ENCODE results near the gene CANT1.

DNA sequence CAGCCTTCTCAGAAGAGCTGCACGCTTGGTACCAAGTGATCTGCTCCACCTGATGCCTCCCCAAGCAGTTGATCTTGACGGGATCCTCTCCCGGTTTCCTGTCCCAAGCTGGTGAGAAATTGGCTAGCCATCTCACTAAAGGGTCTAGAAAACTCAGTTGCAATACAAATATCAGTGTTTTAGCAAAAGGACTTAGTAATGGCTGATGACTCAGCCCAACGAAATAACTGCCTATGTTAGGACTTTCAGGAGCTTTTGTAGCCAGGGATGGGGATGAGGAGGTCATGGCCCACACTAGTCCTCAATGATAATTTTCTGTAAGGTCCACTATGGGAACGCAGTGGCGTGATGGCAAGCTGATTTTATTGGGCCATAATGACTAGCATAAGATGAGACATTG lies 41.7 kb upstream of the CANT1 start:
- TF ChIP-seq, protein P1, sequence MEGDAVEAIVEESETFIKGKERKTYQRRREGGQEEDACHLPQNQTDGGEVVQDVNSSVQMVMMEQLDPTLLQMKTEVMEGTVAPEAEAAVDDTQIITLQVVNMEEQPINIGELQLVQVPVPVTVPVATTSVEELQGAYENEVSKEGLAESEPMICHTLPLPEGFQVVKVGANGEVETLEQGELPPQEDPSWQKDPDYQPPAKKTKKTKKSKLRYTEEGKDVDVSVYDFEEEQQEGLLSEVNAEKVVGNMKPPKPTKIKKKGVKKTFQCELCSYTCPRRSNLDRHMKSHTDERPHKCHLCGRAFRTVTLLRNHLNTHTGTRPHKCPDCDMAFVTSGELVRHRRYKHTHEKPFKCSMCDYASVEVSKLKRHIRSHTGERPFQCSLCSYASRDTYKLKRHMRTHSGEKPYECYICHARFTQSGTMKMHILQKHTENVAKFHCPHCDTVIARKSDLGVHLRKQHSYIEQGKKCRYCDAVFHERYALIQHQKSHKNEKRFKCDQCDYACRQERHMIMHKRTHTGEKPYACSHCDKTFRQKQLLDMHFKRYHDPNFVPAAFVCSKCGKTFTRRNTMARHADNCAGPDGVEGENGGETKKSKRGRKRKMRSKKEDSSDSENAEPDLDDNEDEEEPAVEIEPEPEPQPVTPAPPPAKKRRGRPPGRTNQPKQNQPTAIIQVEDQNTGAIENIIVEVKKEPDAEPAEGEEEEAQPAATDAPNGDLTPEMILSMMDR (conservative IDR thresholded peaks at IDR 0.05) = no peak
- TF ChIP-seq ZFX (IDR thresholded peaks at IDR 0.05) = no peak
